HG03060 (cell line): ENCODE measurements around the gene SPG11.
"Not testable (repeated sequence)": the region's sequence is repeated elsewhere in the genome, so short reads cannot be mapped to it uniquely, and the experiment has no call there.

Experiments
- ATAC-seq: cut with Tn5 transposase; IDR thresholded peaks from one replicate; pipeline ENCODE4 v1.9.1; 2021; ENCODE audit warnings: low read depth, moderate number of reproducible peaks; ENCODE audit not compliant: unreplicated experiment

The SPG11 gene

GRCh38 chr15:44636976-44637375, 26.5 kb downstream of the SPG11 start:
- ATAC-seq = no peak

DNA sequence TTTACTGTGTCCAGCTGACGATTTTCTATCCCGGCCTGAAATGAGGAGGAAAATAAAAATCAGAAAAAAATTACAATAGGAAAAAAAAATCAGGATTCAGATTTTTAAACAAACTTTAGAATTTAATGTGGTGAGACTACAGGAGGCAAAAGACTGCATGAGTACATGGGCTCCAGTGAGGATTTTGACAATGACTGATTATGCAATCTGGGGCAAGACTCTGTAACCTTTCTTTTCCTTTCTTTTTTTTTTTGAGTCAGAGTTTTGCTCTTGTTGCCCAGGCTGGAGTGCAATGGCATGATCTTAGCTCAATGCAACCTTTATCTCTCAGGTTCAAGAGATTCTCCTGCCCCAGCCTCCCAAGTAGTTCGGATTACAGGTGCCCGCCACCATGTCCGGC, 29.9 kb downstream of the SPG11 start:
- no peak for ATAC-seq

- ATAC-seq = not testable (repeated sequence)
These were observed 38.2 kb downstream of the SPG11 start for GRCh38 chr15:44625286-44625685.

DNA sequence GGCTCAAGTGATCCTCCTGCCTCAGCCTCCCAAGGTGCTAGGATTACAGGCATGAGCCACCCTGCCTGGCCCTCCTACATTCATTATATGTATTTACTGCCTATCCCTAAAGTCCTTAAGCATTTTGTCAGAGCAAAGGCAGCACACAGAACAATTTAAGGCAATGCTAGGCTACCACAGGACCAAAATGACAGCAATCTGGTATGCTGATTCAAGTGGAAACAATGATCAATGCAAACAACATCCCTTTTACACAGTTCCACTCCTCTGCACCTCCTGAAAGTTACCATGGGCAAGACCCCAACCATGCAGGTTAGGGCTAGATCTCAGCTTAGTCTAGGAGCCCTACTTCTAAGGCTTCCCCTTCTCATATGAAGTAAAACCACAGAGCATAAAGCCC, 40.3 kb downstream of the SPG11 start:
- no peak for ATAC-seq

DNA sequence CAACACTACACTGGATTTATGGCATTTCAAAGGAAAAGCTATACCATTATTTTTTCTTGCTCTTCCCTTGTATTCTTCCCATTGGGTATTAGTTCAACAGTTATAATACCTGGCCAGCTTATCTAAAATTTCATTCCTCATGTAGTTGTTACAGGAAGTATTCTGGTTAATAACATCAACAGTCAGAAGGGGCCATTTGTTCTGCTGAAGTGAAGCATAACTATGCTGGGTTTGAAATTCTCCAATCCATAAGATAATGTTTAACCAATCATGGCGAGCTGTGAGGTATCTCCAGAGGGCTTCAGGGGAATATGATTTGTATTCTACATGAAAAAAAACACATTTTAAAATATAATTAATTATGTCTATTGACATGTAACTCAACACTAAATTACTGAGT, 43.4 kb downstream of the SPG11 start:
- ATAC-seq = no peak

DNA sequence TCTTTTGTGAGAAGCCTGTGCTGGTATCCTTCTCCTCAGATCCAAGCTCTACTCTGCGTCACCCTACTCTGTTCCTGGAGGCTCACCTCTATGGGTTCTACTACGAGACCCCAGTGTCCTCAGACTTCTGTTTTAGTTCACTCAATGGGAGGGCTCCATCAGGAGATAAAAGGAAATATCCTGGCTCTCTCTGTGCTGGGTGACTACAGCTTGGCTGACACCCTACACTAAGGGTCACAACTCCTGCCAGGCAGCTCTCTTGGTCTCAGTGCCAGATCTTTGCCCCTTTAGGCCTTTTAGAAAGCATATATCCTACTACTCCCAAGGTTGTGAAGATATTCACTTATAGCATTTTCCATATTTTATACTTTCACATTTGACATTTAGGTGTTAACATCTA, 46.5 kb downstream of the SPG11 start:
- no peak for ATAC-seq

DNA sequence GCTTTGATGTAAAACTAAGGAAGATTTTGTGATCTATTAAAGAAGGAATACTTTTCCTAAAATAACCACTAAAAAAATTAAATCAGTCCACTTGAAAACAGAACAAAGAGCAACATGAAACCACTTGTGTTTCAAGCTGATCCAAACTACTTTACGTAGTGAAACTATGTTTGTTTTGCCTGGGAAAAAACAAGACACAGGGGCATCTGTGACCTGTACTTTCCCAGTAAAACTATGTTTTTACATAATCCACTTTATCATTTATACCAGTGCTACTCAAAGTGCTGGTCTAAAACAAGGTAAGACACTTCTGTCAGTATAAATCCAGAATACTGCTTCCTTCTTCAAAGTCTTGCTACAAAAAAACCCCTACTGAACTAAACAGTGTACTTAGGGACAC, 56.7 kb downstream of the SPG11 start:
- ATAC-seq = no peak

- ATAC-seq = no peak
These were observed 60.3 kb downstream of the SPG11 start for GRCh38 chr15:44603126-44603525.

DNA sequence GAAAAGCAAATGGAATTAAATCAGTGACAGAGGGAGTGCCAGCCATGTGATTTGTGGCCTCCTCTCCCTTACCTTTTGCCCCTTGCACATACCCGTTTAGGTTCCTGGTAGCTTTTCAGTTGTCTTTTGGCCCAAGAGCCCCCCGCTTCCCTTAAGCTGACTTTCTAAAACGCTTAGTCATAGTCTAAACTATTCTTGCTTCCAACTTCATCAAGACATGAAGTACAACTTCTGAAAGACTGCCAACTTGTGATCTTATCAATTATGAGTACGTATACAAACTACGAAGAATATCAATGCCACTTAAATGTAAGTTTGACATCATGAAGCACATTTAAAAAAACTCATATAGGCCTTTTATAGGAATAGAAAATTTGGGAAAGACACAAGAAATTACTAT, 64.6 kb downstream of the SPG11 start:
- ATAC-seq = no peak

GRCh38 chr15:44598066-44598465, 65.4 kb downstream of the SPG11 start:
- no peak for ATAC-seq

DNA sequence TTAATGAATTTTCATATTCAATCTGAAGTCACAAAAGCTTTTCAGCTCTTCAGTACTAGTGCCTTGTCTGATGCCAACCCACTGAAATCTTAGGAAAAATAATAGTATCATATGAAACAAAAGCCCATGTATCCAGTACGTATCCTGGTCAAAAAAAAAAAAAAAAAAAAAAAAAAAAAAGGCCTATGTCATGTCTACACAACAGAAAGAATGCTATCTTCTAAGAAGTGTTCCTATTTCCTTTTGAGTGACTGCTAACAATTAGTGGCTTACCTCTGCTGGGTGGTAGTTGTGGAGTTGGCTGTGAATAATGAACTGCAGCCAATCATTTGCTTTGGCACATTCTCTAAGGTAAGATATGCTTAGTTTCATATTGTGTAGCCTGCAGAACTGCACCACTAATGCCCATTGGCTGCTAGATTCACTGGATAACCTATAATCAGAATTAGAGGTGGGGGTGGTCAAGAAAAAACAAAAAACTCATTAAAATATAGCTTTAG, 66.9 kb downstream of the SPG11 start:
- no peak for ATAC-seq

DNA sequence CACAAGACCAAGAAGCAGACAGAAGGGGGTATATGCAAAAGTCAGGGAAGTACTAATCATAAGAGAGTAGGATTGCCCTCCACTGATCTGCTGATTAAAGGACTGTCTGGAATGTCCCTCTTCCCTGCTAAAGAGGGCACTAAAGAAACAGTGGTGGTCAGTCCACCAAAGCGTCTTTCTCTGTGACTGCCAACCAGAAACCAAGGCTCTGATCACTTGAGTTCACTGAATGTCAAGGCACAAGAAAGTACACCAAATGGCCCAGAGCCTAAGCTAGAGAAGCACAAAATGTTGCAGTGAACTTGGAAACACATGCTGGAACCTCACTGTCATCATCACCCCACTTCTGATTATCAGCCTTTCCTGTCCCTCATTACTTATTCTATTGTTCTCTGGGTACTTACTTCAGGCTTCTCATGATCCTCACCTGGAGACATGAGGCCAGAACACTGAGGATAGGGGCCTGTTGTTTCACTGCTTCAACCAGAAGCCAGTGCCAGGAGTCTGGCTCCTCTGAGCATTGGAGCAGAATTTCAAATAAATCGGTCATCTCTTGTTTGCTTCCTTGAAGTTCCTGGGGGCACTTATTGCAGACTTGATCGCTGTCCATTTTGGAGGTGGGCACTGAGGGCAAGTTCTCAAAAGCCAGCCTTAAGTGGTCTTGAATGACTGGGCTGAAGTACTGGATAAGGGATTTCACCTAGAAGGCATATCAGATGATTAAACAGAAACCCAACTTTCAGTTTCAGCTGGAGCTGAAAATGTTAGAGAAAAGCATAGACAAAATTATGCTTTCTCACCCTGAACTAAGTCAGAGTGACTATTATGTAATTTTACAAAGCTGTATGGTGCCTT, 67.6 kb downstream of the SPG11 start:
- ATAC-seq = no peak

- no peak for ATAC-seq
These were observed 68.2 kb downstream of the SPG11 start for GRCh38 chr15:44595246-44595645.

GRCh38 chr15:44593042-44593736, 70.3 kb downstream of the SPG11 start:
- no peak for ATAC-seq

DNA sequence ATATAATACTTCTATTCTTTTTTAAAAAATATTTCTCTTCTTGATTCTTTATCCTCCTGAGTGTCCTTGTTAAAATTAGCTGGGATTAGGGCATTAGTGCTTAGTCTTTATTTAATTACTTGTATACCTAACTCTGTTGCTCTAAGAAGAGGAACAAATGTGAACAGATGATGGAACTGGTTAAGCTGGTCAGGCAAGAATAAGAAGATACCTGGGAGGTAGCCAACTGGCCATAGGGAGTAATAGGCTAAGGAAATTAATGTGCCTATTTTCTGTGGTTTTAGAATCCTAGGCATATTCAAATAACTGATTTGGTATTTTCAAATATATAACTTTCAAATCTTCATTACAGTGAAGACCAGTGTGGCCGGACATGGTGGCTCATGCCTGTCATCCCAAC, 72.1 kb downstream of the SPG11 start:
- ATAC-seq = no peak

GRCh38 chr15:44588541-44588940, 74.9 kb downstream of the SPG11 start:
- no peak for ATAC-seq

- ATAC-seq = no peak
These were observed 77.8 kb downstream of the SPG11 start for GRCh38 chr15:44585633-44586032.

DNA sequence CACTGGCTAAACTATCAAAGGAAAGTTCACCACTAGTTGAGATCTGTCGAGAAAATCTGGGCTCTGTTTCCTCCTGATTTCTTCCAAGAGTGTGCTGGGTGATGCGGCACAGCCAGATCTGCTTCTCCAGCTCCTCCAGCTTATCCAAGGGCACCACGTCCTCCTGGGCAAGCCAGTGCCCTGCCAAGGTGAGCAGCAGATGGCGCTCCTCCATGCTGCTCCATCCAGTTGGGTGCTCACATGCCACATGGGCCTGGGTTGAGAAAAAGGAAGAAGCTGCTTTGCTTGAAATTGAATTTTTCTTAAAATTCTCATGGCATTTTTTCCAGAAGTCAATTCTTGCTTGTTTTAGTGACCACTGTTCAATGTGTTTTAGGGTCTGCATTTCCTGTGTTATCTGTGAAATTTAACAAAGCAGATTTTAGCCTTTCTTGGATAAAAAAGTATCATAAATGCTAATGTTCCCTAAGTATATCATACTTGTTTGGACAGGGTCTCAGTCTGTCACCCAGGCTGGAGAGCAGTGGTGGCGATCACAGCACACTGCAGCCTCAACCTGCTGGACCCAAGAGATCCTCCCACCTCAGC, 79.2 kb downstream of the SPG11 start:
- ATAC-seq = no peak

DNA sequence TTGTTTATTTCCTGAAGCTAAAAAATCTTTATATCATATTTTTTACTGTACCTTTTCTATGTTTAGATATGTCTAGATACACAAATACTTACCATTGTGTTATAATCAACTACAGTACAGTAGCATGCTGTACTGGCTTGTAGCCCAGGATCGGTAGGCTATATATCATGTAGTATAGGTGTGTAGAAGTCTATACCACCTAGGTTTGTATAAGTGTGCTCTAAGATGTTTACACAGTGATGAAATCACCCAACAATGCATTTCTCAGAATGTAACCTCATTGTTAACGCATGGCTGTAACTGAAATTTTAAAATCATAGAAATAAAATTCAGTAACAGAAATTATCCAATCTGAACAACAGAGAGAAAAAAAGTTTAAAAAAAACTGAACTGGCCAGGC, 83.4 kb downstream of the SPG11 start:
- ATAC-seq = no peak

DNA sequence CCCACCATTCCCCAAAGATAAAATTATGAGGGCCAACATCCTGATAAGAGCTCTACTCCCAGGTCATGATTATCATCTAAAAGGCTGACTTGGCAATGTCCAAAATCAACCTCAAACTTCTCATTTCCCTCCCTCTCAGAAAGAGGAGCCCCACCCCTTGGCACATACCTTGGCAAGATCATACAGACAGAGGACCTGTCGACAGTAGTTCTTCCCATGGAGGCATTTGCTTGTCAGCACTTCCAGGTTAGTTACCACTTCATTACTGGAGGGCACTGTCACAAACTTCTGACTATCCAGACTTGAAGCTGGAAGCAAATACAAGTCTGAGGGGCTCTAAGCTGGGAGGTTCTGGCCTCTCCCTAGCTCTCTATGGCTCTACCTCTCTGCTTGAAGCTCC, 88.7 kb downstream of the SPG11 start:
- no peak for ATAC-seq

GRCh38 chr15:44573386-44573785, 90.1 kb downstream of the SPG11 start:
- ATAC-seq = no peak
